Subcutaneous adipose tissue (tissue), 4 donors: Measurements from ENCODE around the gene PTPRG. TPM values are rescaled to one million over a fixed set of nuclear protein-coding genes. Genes with fewer than 3 reads are reported as not detected.

Source experiments
- total RNA-seq, 4 donors: library from RNA; depleted of rRNA; stranded (reverse); fragments of >200 nt; gene quantifications; one replicate each; pipeline ENCODE4 v1.1.0, GENCODE V29; 2016
- TF ChIP-seq, protein P1 (sequence below): fragments of 450-650 bp; IDR thresholded peaks from one replicate; pipeline ENCODE4 v1.5.1; 2016; ENCODE audit warnings: low read depth, mild to moderate bottlenecking, control low read depth, antibody characterized with exemption, moderate library complexity

PTPRG gene
- total RNA-seq, 4 donors from 2014 or later = 115 to 164 (median 159) TPM

- TF ChIP-seq, protein P1, sequence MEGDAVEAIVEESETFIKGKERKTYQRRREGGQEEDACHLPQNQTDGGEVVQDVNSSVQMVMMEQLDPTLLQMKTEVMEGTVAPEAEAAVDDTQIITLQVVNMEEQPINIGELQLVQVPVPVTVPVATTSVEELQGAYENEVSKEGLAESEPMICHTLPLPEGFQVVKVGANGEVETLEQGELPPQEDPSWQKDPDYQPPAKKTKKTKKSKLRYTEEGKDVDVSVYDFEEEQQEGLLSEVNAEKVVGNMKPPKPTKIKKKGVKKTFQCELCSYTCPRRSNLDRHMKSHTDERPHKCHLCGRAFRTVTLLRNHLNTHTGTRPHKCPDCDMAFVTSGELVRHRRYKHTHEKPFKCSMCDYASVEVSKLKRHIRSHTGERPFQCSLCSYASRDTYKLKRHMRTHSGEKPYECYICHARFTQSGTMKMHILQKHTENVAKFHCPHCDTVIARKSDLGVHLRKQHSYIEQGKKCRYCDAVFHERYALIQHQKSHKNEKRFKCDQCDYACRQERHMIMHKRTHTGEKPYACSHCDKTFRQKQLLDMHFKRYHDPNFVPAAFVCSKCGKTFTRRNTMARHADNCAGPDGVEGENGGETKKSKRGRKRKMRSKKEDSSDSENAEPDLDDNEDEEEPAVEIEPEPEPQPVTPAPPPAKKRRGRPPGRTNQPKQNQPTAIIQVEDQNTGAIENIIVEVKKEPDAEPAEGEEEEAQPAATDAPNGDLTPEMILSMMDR = no peak
Observed at GRCh38 chr3:62145086-62145757, 583.9 kb downstream of the PTPRG start.

- TF ChIP-seq, protein P1 = no peak
Observed at GRCh38 chr3:62149539-62149938, 588.2 kb downstream of the PTPRG start.

DNA sequence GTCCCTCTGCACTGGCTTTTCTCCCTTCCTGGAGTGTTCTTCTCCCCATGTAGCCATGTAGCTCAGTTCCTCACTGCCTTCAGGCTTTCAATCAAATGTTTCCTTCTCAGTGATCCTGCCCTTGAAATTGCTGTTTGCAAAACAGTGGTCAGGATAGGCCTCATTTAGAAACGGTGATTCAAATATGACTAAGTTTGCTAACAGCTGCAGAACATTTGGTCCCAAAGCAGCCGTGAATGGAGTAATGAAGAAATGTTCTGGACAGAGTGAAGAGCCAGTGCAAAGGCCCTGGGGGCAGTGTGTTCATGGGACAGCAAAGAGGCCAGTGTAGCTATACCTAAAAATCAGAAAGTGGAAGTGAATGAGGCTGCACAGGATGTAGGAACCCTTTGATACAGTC is 588.6 kb downstream of the PTPRG start:
- TF ChIP-seq, protein P1 = no peak

DNA sequence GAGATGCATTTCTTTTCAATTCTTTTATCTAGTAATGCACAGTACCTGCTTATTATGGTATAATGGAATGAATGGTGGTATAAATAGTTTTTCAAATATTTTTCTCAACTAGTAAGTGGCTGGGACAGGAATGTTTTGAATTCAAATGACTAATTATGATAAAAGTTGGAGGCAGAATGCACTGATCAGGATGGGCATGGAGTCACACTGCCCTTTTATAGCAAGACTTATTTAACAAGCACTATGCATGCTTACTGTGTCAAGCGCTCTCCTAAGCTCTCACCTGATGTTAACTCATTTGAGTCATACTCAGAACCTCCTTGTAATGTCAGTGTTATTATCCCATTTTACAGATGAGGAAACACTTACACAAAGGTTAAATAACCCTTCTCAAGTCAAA is 590.2 kb downstream of the PTPRG start:
- TF ChIP-seq, protein P1 = no peak

DNA sequence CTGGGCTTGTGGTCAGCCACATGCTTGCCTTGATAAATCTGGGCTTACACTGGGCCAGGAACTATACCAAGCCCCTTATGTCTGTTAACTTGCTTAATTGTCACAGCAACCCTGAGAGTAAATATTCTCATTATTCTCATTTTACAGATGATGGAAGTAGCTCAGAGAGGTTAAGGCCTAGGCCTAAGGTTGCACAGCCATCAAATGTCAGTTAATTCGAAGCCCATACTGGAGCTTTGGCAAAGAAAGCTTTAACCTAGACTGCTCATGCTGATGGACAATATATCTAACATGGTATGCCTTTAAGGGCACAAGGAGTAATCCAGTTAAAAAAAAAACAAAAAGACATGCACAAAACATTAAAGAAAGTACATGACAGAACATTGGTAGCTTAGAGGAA is 591.9 kb downstream of the PTPRG start:
- TF ChIP-seq, protein P1 = no peak

DNA sequence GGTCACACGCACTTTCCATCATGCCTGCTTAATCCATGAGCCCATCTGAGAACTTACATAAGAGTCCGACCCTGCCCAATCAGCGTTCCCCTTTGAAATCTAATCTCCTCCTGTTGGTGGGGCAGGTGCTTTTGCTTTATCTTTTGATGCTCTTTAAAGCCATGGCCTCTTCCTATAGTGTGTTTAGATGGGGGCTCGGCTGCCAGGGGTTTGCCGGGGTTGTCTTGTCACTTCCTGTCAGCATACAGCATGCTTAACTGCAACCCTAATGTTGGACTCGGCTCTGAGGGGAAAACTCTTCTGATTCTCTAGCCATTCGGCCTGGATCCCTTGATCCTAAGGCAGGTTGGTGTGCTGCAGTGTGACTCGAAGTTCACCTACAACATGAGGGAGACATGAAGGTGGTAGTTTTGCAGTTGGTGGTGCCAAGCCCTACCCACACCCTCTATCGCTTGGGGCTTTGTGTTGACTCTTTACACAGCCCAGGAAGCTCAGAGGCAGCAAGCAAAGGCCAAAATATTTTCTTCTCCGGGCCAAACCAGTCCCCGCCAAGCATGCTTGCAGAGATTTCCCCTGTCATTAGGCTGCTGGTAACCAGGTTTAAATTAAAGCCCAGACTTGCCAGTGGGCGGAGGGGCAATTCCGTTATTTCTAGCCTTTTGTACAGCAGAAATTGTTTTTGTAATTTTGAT is 593.2 kb downstream of the PTPRG start:
- TF ChIP-seq, protein P1 = no peak

DNA sequence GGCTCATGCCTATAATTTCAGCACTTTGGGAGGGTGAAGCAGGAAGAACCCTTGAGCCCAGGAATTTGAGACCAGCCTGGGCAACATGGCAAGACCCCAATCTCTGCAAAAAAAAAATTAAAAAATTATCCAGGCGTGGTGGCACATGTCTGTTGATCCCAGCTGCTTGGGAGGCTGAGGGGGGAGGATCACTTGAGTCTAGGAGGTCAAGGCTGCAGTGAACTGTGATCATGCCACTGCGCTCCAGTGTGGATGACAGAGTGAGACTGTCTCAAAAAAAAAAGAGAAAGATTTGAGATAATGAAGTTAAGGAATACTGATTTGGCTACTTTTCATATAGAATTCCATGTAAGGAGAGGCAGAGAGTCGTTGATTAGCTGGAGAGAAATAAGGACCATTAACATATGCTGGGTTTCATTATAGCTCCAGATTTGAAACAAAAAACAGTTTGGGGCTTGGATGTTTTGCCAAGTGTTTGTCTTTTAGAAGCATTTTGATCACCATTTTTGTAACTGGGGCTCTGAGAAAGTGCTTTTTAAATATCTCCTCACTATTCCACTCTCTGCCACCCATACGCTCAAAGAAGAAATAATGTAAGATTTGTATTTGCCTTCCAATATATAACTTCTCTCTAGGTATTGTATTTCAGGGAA is 597.8 kb downstream of the PTPRG start:
- TF ChIP-seq, protein P1 = no peak
